Chondrocyte (in vitro differentiated cells): ENCODE results near the gene CREB5. TPM values are rescaled to one million over a fixed set of nuclear protein-coding genes. Genes with fewer than 3 reads are reported as not detected.

Experiments
- DNase-seq: peaks from one replicate; pipeline ENCODE4 v3.0.0; 2021; ENCODE audit warnings: mixed read lengths, low spot score
- H3K27ac Mint-ChIP-seq: one replicate; pipeline ENCODE4 v1.8.0; 2021; ENCODE audit warnings: mild to moderate bottlenecking, moderate library complexity, mixed read lengths; ENCODE audit not compliant: unreplicated experiment
- H3K27me3 Mint-ChIP-seq: 2 replicates; pipeline ENCODE4 v1.8.0; 2021; ENCODE audit warnings: low read depth, mixed read lengths
- H3K36me3 Mint-ChIP-seq: 2 replicates; pipeline ENCODE4 v1.8.0; 2021; ENCODE audit warnings: low read depth, mixed read lengths
- H3K4me1 Mint-ChIP-seq: 2 replicates; pipeline ENCODE4 v1.8.0; 2021; ENCODE audit warnings: low read depth, mild to moderate bottlenecking, mixed read lengths
- H3K4me3 Mint-ChIP-seq: one replicate; pipeline ENCODE4 v1.8.0; 2021; ENCODE audit warnings: mild to moderate bottlenecking, moderate library complexity, mixed read lengths; ENCODE audit not compliant: unreplicated experiment
- H3K9me3 Mint-ChIP-seq: 2 replicates; pipeline ENCODE4 v1.8.0; 2021; ENCODE audit warnings: low read depth, mixed read lengths
- CTCF ChIP-seq: fragments of 200-600 bp; sonication (generic); IDR thresholded peaks from 2 replicates; pipeline ENCODE4 v1.5.0; 2021; ENCODE audit warnings: antibody characterized with exemption, mild to moderate bottlenecking, moderate library complexity
- total RNA-seq: library from RNA; stranded (reverse); gene quantifications from 3 replicates; pipeline ENCODE4 v1.2.1, GENCODE V29; 2021

CREB5 gene
- total RNA-seq, 1 donor from 2014 or later, result 8.2 TPM

DNA sequence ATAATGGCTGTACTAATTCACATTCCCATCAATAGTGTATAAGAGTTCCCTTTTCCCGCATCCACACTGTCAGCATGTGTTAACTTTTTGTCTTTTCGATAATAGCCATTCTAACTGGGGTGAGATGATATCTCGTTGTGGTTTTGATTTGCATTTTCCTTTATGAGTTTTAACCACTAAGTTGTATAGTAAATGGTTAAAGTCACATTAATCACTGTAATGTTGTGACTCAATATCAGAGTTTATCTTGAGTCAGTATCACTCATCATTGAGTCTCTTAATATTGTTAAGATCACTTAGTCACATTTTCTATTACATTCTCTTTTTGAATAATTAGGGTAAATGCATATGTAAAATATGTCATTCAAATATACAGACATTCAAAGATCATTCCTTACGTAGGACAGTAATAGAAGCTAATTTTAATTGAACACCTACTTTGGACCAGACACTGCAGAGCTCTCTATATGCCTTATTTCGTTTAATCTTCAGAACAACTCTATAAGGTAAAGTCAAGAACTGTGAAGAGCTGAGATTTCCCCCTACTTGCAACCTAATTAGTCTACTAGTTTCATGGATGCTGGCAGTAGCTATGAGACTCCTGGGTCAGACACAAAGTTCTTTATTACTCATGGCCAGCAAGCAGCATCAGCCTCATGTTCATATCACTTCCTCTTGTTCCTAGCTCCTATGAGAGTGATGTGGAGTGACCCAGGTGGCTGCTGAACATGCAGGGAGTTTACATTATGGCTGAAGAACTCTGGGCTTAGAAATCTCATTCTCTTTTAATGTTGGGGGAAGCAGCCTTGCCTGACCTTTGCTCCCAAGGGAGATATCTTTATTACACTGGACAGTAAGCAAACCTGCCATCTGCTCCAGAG lies 30.5 kb downstream of the CREB5 start:
- Mint-ChIP-seq H3K4me3 (no peak overlapping the region), H3K27me3 (no peaks in the 10 kb centered on the region), H3K36me3 (peaks cover 1% of the 10 kb centered on the region), H3K27ac (no peak overlapping the region), H3K9me3 (no peaks in the 10 kb centered on the region), H3K4me1 (no peaks in the 10 kb centered on the region)
- DNase-seq, result no peak
- TF ChIP-seq CTCF, result no peak

DNA sequence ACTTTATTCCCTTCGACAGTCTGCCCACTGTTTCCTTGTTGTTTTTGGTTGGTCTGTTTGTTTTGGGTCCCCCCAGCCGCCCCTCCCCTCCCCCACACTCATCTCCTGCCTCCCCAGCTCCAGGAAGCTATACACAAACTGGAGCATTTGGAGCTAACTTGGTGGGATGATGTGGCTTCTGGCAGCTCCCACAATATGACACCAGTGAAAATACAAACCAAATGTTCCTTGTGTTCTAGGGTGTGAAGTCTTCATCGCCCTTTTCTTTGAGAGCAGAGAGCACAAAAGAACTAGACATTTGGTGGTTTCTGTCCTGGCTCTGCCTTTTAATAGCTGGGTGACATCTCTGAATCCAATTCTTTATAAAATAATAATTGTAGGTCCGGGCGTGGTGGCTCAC lies 33.8 kb downstream of the CREB5 start:
- Mint-ChIP-seq H3K36me3 (peaks cover 3% of the 10 kb centered on the region), H3K4me3 (no peak overlapping the region), H3K27ac (no peak overlapping the region), H3K4me1 (no peaks in the 10 kb centered on the region), H3K27me3 (no peaks in the 10 kb centered on the region), H3K9me3 (no peaks in the 10 kb centered on the region)
- no peak for TF ChIP-seq CTCF
- no peak for DNase-seq

- no peak overlapping the region for H3K4me3 Mint-ChIP-seq
- H3K36me3 Mint-ChIP-seq, result peaks cover 3% of the 10 kb centered on the region
- TF ChIP-seq CTCF, result no peak
- H3K4me1 Mint-ChIP-seq, result no peaks in the 10 kb centered on the region
- no peaks in the 10 kb centered on the region for H3K9me3 Mint-ChIP-seq
- no peak for DNase-seq
- no peaks in the 10 kb centered on the region for H3K27me3 Mint-ChIP-seq
- no peak overlapping the region for H3K27ac Mint-ChIP-seq
Measured at GRCh38 chr7:28447071-28447470, 34.8 kb downstream of the CREB5 start.

- no peak for TF ChIP-seq CTCF
- Mint-ChIP-seq H3K4me3 (no peak overlapping the region), H3K36me3 (peaks cover 3% of the 10 kb centered on the region), H3K4me1 (no peaks in the 10 kb centered on the region), H3K9me3 (no peaks in the 10 kb centered on the region), H3K27ac (no peak overlapping the region), H3K27me3 (no peaks in the 10 kb centered on the region)
- DNase-seq, result no peak
Measured at GRCh38 chr7:28448708-28449107, 36.4 kb downstream of the CREB5 start.

GRCh38 chr7:28452681-28453080 lies 40.4 kb downstream of the CREB5 start:
- TF ChIP-seq CTCF, result no peak
- no peaks in the 10 kb centered on the region for H3K4me1 Mint-ChIP-seq
- H3K27me3 Mint-ChIP-seq, result no peaks in the 10 kb centered on the region
- H3K27ac Mint-ChIP-seq, result no peak overlapping the region
- H3K9me3 Mint-ChIP-seq, result no peaks in the 10 kb centered on the region
- H3K36me3 Mint-ChIP-seq, result peaks cover 3% of the 10 kb centered on the region
- DNase-seq, result no peak
- no peak overlapping the region for H3K4me3 Mint-ChIP-seq
